Keratinocyte (primary cell): ENCODE data around the gene RBMS3. TPM values are rescaled to one million over a fixed set of nuclear protein-coding genes. Genes with fewer than 3 reads are reported as not detected.

ENCODE experiments used
- DNase-seq: peaks from one replicate; pipeline ENCODE4 v3.0.0-alpha.2; 2011; ENCODE audit warnings: low read depth, missing footprints, low spot score
- FAIRE-seq: peaks from 2 replicates; lab custom pipeline; 2011; peaks lifted over from hg19 to GRCh38; lab: Jason Lieb, UNC
- H2AFZ ChIP-seq: 2 replicates; pipeline ENCODE4 v1.6.0; 2012; ENCODE audit warnings: low read length, control low read depth, inconsistent platforms; ENCODE audit not compliant: control insufficient read depth
- H3K27ac ChIP-seq: 2 replicates; pipeline ENCODE4 v1.5.1; 2011; ENCODE audit warnings: low read length; ENCODE audit not compliant: control insufficient read depth, insufficient read depth
- H3K27me3 ChIP-seq: 3 replicates; pipeline ENCODE4 v1.6.0; 2011; ENCODE audit warnings: low read length; ENCODE audit not compliant: control insufficient read depth, insufficient read depth; ENCODE audit errors: extremely low read depth
- H3K36me3 ChIP-seq, 2 experiments: 2 replicates in 1 of 2; 3 replicates in 1 of 2; pipeline ENCODE4 v1.5.1; 2011; ENCODE audit warnings: low read length in 2 of 2, mild to moderate bottlenecking in 1 of 2; ENCODE audit not compliant: control insufficient read depth in 2 of 2, insufficient read depth in 2 of 2; ENCODE audit errors: extremely low read depth in 1 of 2
- H3K4me1 ChIP-seq: 3 replicates; pipeline ENCODE4 v1.5.1; 2011; ENCODE audit warnings: low read length; ENCODE audit not compliant: control insufficient read depth, insufficient read depth; ENCODE audit errors: extremely low read depth
- H3K4me2 ChIP-seq: 3 replicates; pipeline ENCODE4 v1.6.0; 2011; ENCODE audit warnings: low read depth, low read length; ENCODE audit not compliant: control insufficient read depth, insufficient read depth; ENCODE audit errors: extremely low read depth
- H3K4me3 ChIP-seq, 3 experiments: fragments of 200-600 bp in 1 of 3; sonication (generic) in 1 of 3; 2 replicates in 2 of 3; 3 replicates in 1 of 3; pipeline ENCODE4 v1.5.1; 2011 to 2016; ENCODE audit warnings: low read length in 3 of 3, mild to moderate bottlenecking in 3 of 3, control low read depth in 2 of 3, inconsistent platforms in 1 of 3, low read depth in 1 of 3, mixed read lengths in 1 of 3, mixed run types in 1 of 3, moderate library complexity in 1 of 3; ENCODE audit not compliant: control insufficient read depth in 2 of 3, insufficient read depth in 2 of 3; ENCODE audit errors: extremely low read depth in 1 of 3
- H3K79me2 ChIP-seq: 2 replicates; pipeline ENCODE4 v1.6.0; 2012; ENCODE audit warnings: low read length; ENCODE audit not compliant: control insufficient read depth, insufficient read depth
- H3K9ac ChIP-seq: 3 replicates; pipeline ENCODE4 v1.6.0; 2011; ENCODE audit warnings: low read length; ENCODE audit not compliant: control insufficient read depth, insufficient read depth; ENCODE audit errors: extremely low read depth
- H3K9me1 ChIP-seq: 3 replicates; pipeline ENCODE4 v1.6.0; 2011; ENCODE audit warnings: low read length; ENCODE audit not compliant: control insufficient read depth, insufficient read depth; ENCODE audit errors: extremely low read depth
- H3K9me3 ChIP-seq: 2 replicates; pipeline ENCODE4 v1.5.1; 2012; ENCODE audit warnings: low read depth, low read length; ENCODE audit not compliant: control insufficient read depth
- H4K20me1 ChIP-seq: 3 replicates; pipeline ENCODE4 v1.6.0; 2011; ENCODE audit warnings: low read length; ENCODE audit not compliant: control insufficient read depth, insufficient read depth; ENCODE audit errors: extremely low read depth
- EZH2 ChIP-seq: IDR thresholded peaks from one replicate; pipeline ENCODE4 v1.6.1; 2012; ENCODE audit warnings: inconsistent platforms, mild to moderate bottlenecking, low read length, moderate library complexity
- dilution Hi-C: fragments of 300-500 bp; cut with MboI; formaldehyde crosslinking; loops from one replicate; pipeline ENCODE4 v1.7.0; 2020; ENCODE audit warnings: low sequenced_read_pairs; ENCODE audit not compliant: extremely low pct_ligation_motif_present
- polyA plus RNA-seq, 5 experiments: library from polyadenylated mRNA; depleted of rRNA in 3 of 5; stranded (reverse) in 3 of 5; stranded (forward) in 1 of 5; unstranded in 1 of 5; fragments of >200 nt; gene quantifications; 1 replicate in 1 of 5; 2 replicates in 3 of 5; 3 replicates in 1 of 5; pipeline versions ENCODE4 v1.2.1 to v1.2.3, GENCODE V29; 2011 to 2012; ENCODE audit warnings: missing spikeins in 2 of 5, low read depth in 1 of 5, low replicate concordance in 1 of 5
- TF ChIP-seq, protein P1 (sequence below), 3 experiments: IDR thresholded peaks in 1 of 3; conservative IDR thresholded peaks in 1 of 3; optimal IDR thresholded peaks in 1 of 3; 2 replicates in 2 of 3; 3 replicates in 1 of 3; pipeline versions ENCODE3 to v1.5.1; 2011; ENCODE audit warnings: low read length in 3 of 3, mild to moderate bottlenecking in 3 of 3, moderate library complexity in 2 of 3, control low read depth in 1 of 3, inconsistent platforms in 1 of 3; ENCODE audit not compliant: insufficient read depth in 2 of 3; ENCODE audit errors: extremely low read depth in 1 of 3

The RBMS3 gene
- polyA plus RNA-seq, 1 donor (not counting 4 experiments of a cell fraction or from before 2014, with no cell fraction given) = 2.3 TPM

DNA sequence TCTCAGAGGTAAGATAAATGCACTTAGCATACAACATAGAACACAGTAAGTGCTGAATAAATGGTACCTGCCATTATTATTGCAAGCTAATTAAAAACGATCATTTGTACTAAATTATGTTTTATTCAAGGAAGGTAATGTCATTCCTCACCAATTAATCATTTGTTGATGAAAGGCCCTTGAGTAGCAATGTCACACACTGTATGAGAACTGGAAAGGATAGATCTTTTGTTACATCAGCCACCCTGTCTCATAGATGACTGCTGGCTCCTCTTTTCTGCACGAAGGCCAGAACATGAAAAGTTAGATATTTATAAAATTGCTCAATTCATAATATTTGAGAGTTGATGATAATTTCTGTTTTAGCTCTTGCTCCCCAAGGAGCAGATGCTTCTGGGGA is 415.4 kb downstream of the RBMS3 start:
- H3K9me1 ChIP-seq = no peaks in the 10 kb centered on the region
- peak overlapping the region; percentile 56 for H3K4me2 ChIP-seq
- no peak overlapping the region for H3K4me3 ChIP-seq
- TF ChIP-seq EZH2 = no peak
- no peak overlapping the region for H2AFZ ChIP-seq
- H3K4me1 ChIP-seq = peaks cover 39% of the 10 kb centered on the region
- H3K36me3 ChIP-seq = no peaks in the 10 kb centered on the region
- H3K9ac ChIP-seq = no peak overlapping the region
- dilution Hi-C loops = no loop called here
- H3K27ac ChIP-seq = peak overlapping the region; percentile 86
- no peak for FAIRE-seq
- H4K20me1 ChIP-seq = no peaks in the 10 kb centered on the region
- no peaks in the 10 kb centered on the region for H3K9me3 ChIP-seq
- H3K79me2 ChIP-seq = no peaks in the 10 kb centered on the region
- no peak for DNase-seq
- H3K27me3 ChIP-seq = no peaks in the 10 kb centered on the region

DNA sequence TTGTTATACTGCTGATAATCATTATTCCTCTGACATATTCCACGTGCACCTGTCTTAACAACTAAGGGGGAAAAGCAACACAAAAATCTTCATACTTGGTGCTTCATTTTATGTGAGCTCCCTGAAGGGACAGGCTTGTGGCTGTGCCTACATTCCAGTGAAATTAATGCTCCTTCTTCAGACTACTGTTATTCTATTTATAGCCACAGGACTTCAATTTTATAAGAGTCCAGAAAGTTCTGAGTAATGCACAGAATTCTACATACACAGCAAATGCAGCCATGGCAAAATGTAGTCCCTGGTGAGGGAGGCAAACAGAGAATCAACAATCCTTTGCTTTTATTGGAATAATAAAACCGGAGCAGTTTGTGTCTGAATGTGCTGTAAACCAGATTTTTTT is 417.1 kb downstream of the RBMS3 start:
- Histone ChIP-seq H3K36me3 (no peaks in the 10 kb centered on the region), H3K4me1 (peaks cover 38% of the 10 kb centered on the region), H3K27ac (no peak overlapping the region), H3K27me3 (no peaks in the 10 kb centered on the region), H3K4me2 (no peak overlapping the region), H3K9me1 (no peaks in the 10 kb centered on the region), H4K20me1 (no peaks in the 10 kb centered on the region), H3K9me3 (no peaks in the 10 kb centered on the region), H2AFZ (no peak overlapping the region), H3K9ac (no peak overlapping the region), H3K79me2 (no peaks in the 10 kb centered on the region), H3K4me3 (no peak overlapping the region)
- no peak for DNase-seq
- no peak for FAIRE-seq
- TF ChIP-seq, protein P1, sequence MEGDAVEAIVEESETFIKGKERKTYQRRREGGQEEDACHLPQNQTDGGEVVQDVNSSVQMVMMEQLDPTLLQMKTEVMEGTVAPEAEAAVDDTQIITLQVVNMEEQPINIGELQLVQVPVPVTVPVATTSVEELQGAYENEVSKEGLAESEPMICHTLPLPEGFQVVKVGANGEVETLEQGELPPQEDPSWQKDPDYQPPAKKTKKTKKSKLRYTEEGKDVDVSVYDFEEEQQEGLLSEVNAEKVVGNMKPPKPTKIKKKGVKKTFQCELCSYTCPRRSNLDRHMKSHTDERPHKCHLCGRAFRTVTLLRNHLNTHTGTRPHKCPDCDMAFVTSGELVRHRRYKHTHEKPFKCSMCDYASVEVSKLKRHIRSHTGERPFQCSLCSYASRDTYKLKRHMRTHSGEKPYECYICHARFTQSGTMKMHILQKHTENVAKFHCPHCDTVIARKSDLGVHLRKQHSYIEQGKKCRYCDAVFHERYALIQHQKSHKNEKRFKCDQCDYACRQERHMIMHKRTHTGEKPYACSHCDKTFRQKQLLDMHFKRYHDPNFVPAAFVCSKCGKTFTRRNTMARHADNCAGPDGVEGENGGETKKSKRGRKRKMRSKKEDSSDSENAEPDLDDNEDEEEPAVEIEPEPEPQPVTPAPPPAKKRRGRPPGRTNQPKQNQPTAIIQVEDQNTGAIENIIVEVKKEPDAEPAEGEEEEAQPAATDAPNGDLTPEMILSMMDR (optimal IDR thresholded peaks at IDR 0.05 in 1 of 3, IDR thresholded peaks at IDR 0.05 in 1 of 3, conservative IDR thresholded peaks at IDR 0.05 in 1 of 3; ENCODE audit: extremely low read depth in 1 of 3, insufficient read depth in 2 of 3, low read length in 3 of 3) = no peak
- TF ChIP-seq EZH2 = no peak
- dilution Hi-C loops = no loop called here

DNA sequence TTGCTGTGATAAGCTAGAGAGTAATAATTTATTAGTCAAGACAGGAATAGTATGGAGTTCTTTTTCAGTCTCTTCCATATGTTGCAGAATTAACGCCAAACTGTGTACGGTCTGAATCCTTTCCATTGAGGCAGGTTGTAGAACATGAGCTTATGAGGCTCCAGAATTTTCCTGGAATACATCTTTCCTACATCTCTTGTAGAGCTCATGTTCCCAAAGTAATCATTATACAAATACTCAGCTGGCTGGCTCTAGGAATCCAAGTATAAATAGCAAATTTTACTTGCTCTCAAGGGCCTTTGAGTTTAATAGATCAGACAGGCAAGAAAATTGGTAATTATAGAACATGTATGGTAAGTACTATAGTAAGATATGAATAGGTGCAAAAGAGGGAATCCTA is 419.4 kb downstream of the RBMS3 start:
- no peak for FAIRE-seq
- H2AFZ ChIP-seq = no peak overlapping the region
- H3K27me3 ChIP-seq = no peaks in the 10 kb centered on the region
- H3K4me1 ChIP-seq = peaks cover 17% of the 10 kb centered on the region
- H3K9ac ChIP-seq = no peak overlapping the region
- H3K9me3 ChIP-seq = no peaks in the 10 kb centered on the region
- no peaks in the 10 kb centered on the region for H3K36me3 ChIP-seq
- H3K27ac ChIP-seq = no peak overlapping the region
- H3K4me2 ChIP-seq = no peak overlapping the region
- no peak for DNase-seq
- no peaks in the 10 kb centered on the region for H4K20me1 ChIP-seq
- dilution Hi-C loops = no loop called here
- TF ChIP-seq, protein P1 (optimal IDR thresholded peaks at IDR 0.05 in 1 of 3, IDR thresholded peaks at IDR 0.05 in 1 of 3, conservative IDR thresholded peaks at IDR 0.05 in 1 of 3; ENCODE audit: extremely low read depth in 1 of 3, insufficient read depth in 2 of 3, low read length in 3 of 3) = no peak
- TF ChIP-seq EZH2 = no peak
- no peak overlapping the region for H3K4me3 ChIP-seq
- H3K9me1 ChIP-seq = no peaks in the 10 kb centered on the region
- H3K79me2 ChIP-seq = no peaks in the 10 kb centered on the region
